HG03571 (cell line): ENCODE results near the gene CERT1.
"Not testable (repeated sequence)": the region's sequence is repeated elsewhere in the genome, so short reads cannot be mapped to it uniquely, and the experiment has no call there.

Experiments used
- ATAC-seq: cut with Tn5 transposase; IDR thresholded peaks from one replicate; pipeline ENCODE4 v1.9.1; 2021; ENCODE audit not compliant: unreplicated experiment

CERT1 gene

DNA sequence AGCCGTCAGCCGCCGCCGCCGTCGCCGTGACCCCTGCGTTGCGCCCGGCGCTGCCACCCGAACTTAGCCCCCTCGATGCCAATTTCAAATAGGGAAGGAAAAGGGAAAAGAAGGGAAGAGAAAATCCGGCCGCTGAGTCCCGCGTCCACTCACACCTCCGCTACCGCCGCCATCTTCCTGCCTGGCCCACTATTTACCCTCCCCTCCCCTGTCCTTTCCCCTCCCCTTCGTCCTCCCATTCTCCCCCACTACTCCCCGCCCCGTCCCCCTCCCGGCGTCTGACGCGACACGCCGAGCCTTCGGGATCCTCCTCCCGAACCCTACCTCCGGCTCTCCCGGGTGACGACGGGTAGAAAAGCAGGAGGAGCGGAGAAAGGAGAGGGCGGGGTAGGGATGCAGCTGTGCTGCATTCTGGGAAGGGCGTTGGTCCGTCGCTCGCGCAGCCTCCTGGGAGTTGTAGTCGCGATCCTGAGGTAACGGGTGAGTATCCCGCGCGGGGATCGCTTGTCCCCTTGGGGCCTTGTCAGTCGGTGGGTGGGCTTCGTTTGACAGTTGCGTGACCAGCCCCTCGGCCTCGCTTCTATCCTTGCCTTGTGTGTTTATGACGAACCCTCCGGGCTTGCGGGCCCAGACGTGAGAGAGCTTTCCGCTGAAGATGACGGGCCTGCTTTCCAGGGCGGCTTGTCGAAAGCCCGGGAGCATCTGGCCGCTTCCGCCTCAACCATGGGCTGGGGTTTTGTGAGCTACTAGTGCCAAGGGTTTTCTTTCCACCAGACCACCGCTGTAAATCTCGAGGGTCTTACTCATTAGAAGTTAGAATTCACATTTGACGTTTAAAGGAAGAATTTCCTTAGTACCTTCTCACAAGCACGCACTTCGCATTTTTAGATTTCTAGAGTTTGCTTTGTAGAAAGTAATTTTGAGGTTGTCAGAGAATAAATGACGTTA, at the start of gene CERT1, which contains the start of gene POLK:
Gene CERT1, minus strand, starts transcription at position 195 of the 948 bp plus-strand sequence. CDS start 422 bp downstream, outside the sequence.
Gene POLK, plus strand, starts transcription at position 457 of the 948 bp plus-strand sequence.
- ATAC-seq = peak; percentile 72

DNA sequence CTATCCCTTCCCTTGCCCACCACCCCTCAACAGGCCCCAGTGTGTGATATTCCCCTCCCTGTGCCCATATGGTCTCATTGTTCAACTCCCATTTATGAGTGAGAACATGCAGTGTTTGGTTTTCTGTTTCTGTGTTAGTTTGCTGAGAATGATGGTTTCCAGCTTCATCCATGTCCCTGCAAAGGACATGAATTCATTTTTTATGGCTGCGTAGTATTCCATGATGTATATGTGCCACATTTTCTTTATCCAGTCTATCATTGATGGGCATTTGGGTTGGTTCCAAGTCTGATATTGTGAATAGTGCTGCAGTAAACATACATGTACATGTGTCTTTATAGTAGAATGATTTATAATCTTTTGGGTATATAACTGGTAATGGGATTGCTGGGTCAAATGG, 49.2 kb upstream of the CERT1 start:
- ATAC-seq = not testable (repeated sequence)

GRCh38 chr5:75558981-75559632, 47.7 kb upstream of the CERT1 start:
- ATAC-seq = no peak

GRCh38 chr5:75558221-75558620, 46.8 kb upstream of the CERT1 start:
- ATAC-seq = no peak

DNA sequence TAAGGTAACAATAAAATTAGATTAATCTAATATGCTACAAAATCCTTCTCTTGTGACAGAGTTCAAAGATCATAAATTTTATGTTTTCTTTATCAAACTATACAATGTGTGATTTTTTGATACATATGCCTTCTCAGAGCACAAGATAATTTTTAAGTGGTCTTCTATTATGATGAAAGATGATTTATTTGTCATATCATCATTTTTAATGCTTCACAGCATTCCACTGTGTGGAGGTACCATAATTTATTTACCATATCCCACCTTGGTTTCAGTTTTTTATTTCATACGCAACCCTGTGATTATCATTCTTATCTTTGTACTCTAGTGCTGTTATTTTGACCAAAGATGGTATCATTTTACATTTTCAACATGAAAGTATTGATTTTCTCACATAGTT, 41.9 kb upstream of the CERT1 start:
- no peak for ATAC-seq

DNA sequence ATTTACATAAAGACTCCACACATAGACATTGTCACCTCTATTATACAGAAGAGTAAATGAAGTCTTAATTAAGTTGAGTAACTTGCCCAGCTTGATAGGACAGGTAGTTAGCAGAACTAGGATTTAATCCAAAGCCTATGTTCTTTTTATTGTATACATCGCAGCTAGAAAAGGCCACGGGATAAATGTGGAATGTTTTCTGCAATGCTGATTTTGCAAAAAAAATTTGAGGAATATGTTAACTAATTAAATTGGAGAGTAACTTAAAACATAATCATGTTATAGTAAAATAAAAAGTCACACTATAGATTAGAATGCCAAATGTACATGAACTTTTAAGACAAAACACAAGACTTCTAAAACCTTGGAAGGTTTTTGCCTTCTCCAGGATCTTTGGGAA, 41.3 kb upstream of the CERT1 start:
- ATAC-seq = no peak

DNA sequence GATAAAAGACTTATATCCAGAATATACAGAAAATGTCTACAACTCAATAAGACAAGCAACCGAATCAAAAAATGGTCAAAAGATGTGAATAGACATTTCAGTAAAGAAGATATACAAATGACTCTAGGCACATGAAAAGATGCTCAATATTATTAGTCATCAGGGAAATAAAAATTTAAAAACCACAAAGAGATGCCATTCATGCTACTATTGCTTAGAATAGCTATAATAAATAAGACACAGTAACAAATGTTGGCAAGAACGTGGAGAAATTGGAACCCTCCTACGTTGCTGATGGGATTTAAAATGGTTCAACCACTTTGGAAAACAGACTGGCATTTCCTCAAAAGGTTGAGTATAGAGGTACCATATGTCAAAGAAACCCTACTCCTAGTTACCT, 40.0 kb upstream of the CERT1 start:
- no peak for ATAC-seq

DNA sequence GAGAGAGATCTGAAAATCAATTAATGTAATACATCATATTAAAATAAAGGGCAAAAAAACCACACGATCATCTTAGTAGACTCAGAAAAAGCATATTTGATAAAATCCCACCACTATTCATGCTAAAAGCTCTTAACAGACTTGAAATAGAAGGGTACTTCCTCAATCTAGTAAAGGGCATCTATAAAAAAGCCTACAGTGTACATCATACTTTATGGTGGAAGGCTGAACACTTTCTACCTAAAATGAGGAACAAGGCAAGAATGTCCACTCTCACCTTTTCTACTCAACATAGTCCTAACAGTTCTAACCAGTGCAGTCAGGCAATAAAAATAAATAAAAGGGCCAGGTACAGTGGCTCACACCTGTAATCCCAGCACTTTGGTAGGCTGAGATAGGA, 39.2 kb upstream of the CERT1 start:
- ATAC-seq = no peak

- ATAC-seq = no peak
Observed at GRCh38 chr5:75547812-75548211, 36.4 kb upstream of the CERT1 start.

GRCh38 chr5:75546830-75547229, 35.4 kb upstream of the CERT1 start:
- no peak for ATAC-seq

- no peak for ATAC-seq
Observed at GRCh38 chr5:75545131-75545530, 33.7 kb upstream of the CERT1 start.

- no peak for ATAC-seq
Observed at GRCh38 chr5:75538211-75538610, 26.8 kb upstream of the CERT1 start.

DNA sequence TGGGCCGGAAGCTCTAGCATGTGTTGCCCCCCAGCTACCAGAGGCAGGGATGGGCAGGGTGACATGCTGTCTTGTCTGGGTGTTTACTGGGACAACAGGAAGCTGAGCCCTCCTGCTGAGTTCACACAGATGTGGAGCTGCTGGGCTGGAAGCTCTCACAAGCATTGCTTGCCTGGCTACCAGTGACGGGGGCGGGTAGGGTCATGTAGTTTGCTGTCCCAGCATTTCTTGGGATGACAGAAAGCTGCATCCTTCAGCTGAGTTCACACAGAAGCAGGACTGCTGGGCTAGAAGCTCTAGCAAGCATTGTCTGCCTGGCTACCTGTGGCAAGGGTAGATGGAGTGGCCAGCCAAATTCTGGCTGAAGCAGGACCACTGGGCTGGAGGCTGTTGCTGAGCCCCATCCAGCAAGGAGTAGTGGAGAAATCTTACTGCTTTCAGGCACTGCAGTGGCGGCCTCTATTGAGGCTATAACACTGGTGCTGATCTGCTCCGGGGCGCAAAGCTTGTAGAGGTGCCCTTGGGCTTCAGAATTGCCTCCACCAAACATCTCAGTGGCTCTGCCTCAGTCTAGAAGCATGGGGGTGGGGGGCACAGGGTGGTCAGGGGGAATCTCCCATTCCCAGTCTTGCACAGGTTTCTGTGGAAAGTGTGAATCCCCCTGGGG, 25.4 kb upstream of the CERT1 start:
- ATAC-seq = no peak

GRCh38 chr5:75536147-75536546, 24.7 kb upstream of the CERT1 start:
- ATAC-seq = no peak

- ATAC-seq = no peak
Observed at GRCh38 chr5:75534734-75535133, 23.3 kb upstream of the CERT1 start.

DNA sequence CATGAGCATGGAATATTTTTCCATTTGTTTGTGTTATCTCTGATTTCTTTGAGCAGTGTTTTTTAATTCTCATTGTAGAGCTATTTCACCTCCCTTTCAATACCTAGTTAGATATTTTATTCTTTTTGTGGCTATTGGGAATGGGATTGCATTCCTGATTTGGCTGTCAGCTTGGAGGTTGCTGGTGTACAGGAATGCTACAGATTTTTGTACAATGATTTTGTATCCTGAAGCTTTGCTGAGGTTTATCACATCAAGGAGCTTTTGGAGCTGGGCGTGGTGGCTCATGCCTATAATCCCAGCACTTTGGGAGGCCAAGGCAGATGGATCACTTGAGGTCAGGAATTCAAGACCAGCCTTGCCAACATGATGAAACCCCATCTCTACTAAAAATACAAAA, 22.3 kb upstream of the CERT1 start:
- not testable (repeated sequence) for ATAC-seq

DNA sequence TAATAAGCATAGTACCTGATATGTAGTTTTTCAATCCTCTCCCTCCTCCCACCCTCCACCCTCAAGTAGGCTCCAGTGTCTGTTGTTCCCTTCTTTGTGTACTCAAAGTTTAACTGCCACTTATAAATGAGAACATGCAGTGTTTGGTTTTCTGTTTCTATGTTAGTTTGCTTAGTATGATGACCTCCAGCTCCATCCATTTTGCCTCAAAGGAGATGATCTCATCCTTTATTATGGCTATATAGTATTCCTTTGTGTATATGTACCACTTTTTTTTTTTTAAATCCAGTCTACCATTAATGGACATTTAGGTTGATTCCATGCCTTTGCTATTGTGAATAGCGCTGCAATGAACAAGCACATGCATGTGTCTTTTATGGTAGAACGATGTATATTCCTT, 20.8 kb upstream of the CERT1 start:
- ATAC-seq = no peak

GRCh38 chr5:75529185-75529584, 17.8 kb upstream of the CERT1 start:
- ATAC-seq = no peak

GRCh38 chr5:75526070-75526469, 14.6 kb upstream of the CERT1 start:
- ATAC-seq = no peak

- no peak for ATAC-seq
Observed at GRCh38 chr5:75525344-75525743, 13.9 kb upstream of the CERT1 start.

- ATAC-seq = no peak
Observed at GRCh38 chr5:75524591-75524990, 13.2 kb upstream of the CERT1 start.

GRCh38 chr5:75524071-75524470, 12.6 kb upstream of the CERT1 start:
- peak; percentile 86 for ATAC-seq
